GM19455 (cell line): ENCODE results near the gene PRRC2B.
A peak's percentile ranks its signal among the peaks of the same experiment; 100 is the strongest.

Experiments used
- ATAC-seq: cut with Tn5 transposase; IDR thresholded peaks from one replicate; pipeline ENCODE4 v1.9.1; 2021; ENCODE audit not compliant: unreplicated experiment

PRRC2B gene

GRCh38 chr9:131484051-131484445 lies 90.2 kb downstream of the PRRC2B start:
- no peak for ATAC-seq

- ATAC-seq = no peak
Observed at GRCh38 chr9:131484560-131485185, 90.8 kb downstream of the PRRC2B start.

GRCh38 chr9:131485206-131485605 lies 91.3 kb downstream of the PRRC2B start:
- ATAC-seq = no peak

GRCh38 chr9:131485728-131486422 lies 92.0 kb downstream of the PRRC2B start:
- no peak for ATAC-seq

- ATAC-seq = no peak
Observed at GRCh38 chr9:131487001-131487400, 93.1 kb downstream of the PRRC2B start.

GRCh38 chr9:131487621-131488031 lies 93.7 kb downstream of the PRRC2B start:
- ATAC-seq = no peak

- ATAC-seq = no peak
Observed at GRCh38 chr9:131490514-131490913, 96.6 kb downstream of the PRRC2B start.

GRCh38 chr9:131491001-131491710 lies 97.3 kb downstream of the PRRC2B start:
- ATAC-seq = no peak

- no peak for ATAC-seq
Observed at GRCh38 chr9:131492070-131492469, 98.2 kb downstream of the PRRC2B start.

GRCh38 chr9:131494296-131494870 lies 100.5 kb downstream of the PRRC2B start:
- no peak for ATAC-seq

GRCh38 chr9:131495785-131496184 lies 101.9 kb downstream of the PRRC2B start:
- no peak for ATAC-seq

GRCh38 chr9:131496844-131497405 lies 103.0 kb downstream of the PRRC2B start:
- ATAC-seq = no peak

- ATAC-seq = no peak
Observed at GRCh38 chr9:131499254-131499767, 105.4 kb downstream of the PRRC2B start.

- ATAC-seq = no peak
Observed at GRCh38 chr9:131500377-131500776, 106.5 kb downstream of the PRRC2B start.

GRCh38 chr9:131500939-131501541 lies 107.2 kb downstream of the PRRC2B start:
- ATAC-seq = no peak

GRCh38 chr9:131502781-131503625 lies 109.1 kb downstream of the PRRC2B start, which contains the start of gene POMT1:
Gene POMT1 (plus strand): TSS chr9:131502918. CDS start chr9:131504219, 1,301 bp downstream.
- peak; percentile 78 for ATAC-seq

- no peak for ATAC-seq
Observed at GRCh38 chr9:131503626-131504465, 110.0 kb downstream of the PRRC2B start.

GRCh38 chr9:131505012-131505411 lies 111.1 kb downstream of the PRRC2B start:
- no peak for ATAC-seq

- no peak for ATAC-seq
Observed at GRCh38 chr9:131511416-131511815, 117.5 kb downstream of the PRRC2B start.
